ENCODE measurements around the gene PAFAH2.

- TF ChIP-seq CTCF (IDR thresholded peaks at IDR 0.05; ENCODE audit: insufficient read depth, low read length, poor library complexity, severe bottlenecking) (no peak), EZH2phosphoT487 (conservative IDR thresholded peaks at IDR 0.05; ENCODE audit: low read length) (no peak)
Observed at GRCh38 chr1:25922056-25922970, 75.5 kb downstream of the PAFAH2 start.
